HL-60 (cell line): Measurements from ENCODE around the gene FBXO8.

Experiments used
- DNase-seq, 2 experiments: peaks; one replicate each; pipeline ENCODE4 v3.0.0-alpha.2; 2010 to 2020; ENCODE audit warnings: low read depth in 1 of 2, low spot score in 1 of 2
- H3K27ac ChIP-seq: fragments of 250-450 bp; sonication (Bioruptor Pico); replicated peaks from 2 replicates; pipeline ENCODE4 v1.5.1; 2020; ENCODE audit warnings: mild to moderate bottlenecking, moderate library complexity
- H3K27me3 ChIP-seq: fragments of 250-450 bp; sonication (Bioruptor Pico); 2 replicates; pipeline ENCODE4 v1.5.1; 2021; ENCODE audit warnings: mild to moderate bottlenecking, moderate library complexity; ENCODE audit not compliant: insufficient read depth, poor library complexity, severe bottlenecking
- H3K4me3 ChIP-seq: replicated peaks from 2 replicates; pipeline ENCODE4 v1.5.1; 2011; ENCODE audit warnings: mild to moderate bottlenecking, control low read depth, low read length; ENCODE audit not compliant: insufficient read depth
- CTCF ChIP-seq: IDR thresholded peaks from one replicate; pipeline ENCODE4 v1.5.1; 2011; ENCODE audit warnings: low read length, control low read depth, inconsistent platforms; ENCODE audit not compliant: insufficient read depth
- GABPA ChIP-seq: IDR thresholded peaks from 2 replicates; pipeline ENCODE4 v1.6.1; 2012; ENCODE audit warnings: low read depth
- POLR2AphosphoS5 ChIP-seq: IDR thresholded peaks from 2 replicates; pipeline ENCODE4 v1.6.1; 2012; ENCODE audit warnings: low read depth
- SPI1 ChIP-seq: IDR thresholded peaks from 2 replicates; pipeline ENCODE4 v1.6.1; 2012; ENCODE audit warnings: low read depth, mild to moderate bottlenecking, borderline replicate concordance
- long read RNA-seq: library from polyadenylated mRNA; unstranded; transcript quantifications from one replicate; pipeline ENCODE4 v2.0.0, GENCODE V29; 2020
- TF ChIP-seq, protein P1 (sequence below): IDR thresholded peaks from 2 replicates; pipeline ENCODE4 v1.6.1; 2012; ENCODE audit warnings: low read depth; ENCODE audit not compliant: insufficient replicate concordance

FBXO8 gene, protein sequence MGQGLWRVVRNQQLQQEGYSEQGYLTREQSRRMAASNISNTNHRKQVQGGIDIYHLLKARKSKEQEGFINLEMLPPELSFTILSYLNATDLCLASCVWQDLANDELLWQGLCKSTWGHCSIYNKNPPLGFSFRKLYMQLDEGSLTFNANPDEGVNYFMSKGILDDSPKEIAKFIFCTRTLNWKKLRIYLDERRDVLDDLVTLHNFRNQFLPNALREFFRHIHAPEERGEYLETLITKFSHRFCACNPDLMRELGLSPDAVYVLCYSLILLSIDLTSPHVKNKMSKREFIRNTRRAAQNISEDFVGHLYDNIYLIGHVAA
- long read RNA-seq, transcript FBXO8-201 (6 exons, 2,577 nt), result major isoform, 54 of 56 reads
- long read RNA-seq, partial matches to known transcripts, result 0 of 56 reads
- long read RNA-seq, other reads (novel, unspliced or antisense), result 2 of 56 reads

DNA sequence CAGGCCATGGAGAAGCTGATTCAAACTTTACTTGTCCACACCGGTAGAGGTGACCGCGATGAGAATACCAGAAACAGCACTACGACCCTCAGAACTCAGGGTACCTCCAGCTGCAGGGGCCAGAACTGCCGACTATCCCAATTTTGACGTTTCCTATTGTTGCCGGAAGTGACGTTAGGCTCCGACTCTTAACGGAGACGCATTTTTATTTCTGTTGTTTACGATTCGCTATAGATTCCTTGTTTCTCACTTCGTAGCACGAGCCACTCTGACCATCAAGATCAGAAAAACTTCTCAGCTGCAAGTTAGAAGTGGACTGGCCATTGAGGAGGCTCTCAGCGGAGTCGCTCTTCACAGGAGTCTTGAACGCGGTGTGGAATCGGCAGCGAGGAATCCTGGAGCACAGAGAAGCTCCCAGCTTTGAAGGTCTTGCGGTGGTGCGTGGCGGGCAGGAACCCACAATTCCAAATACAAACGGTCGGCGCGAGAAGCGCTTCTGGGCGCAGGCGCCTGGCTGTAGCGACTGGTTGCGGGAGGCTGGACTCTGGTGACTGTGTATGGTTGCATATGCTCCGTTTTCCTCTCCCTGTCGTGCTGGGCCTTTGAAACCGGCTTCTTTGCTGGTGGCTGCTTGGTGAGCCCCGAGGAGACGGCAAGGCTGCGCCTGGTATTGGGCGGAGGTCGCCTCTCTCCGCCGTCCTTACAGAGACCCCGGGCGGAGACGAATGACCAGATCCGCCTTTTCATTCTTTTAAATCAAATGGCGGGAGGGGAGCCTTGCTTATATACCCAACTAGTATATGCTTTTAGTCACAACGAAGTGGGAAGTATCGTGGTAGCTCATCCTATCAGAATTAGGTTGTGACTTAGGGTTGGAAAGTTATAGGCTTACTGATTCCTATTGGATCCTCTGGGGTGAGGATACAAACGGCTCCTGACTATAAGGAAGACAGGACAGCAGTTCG, at the start of gene FBXO8, which contains the start of gene CEP44:
TSS of gene FBXO8 (minus strand) at position 161 of the 965 bp plus-strand sequence. CDS start 20,575 bp downstream, outside the sequence.
TSS of gene CEP44 (plus strand) at position 405 of the 965 bp plus-strand sequence. CDS start 15,211 bp downstream, outside the sequence.
- H3K27ac ChIP-seq, result peak within 1 kb of the TSS; percentile 99

GRCh38 chr4:174332741-174333493, 49.5 kb upstream of the FBXO8 start:
- no peak for DNase-seq
- no peak overlapping the region for H3K27ac ChIP-seq
- no peaks in the 10 kb centered on the region for H3K27me3 ChIP-seq
- H3K4me3 ChIP-seq, result no peak overlapping the region
- TF ChIP-seq, protein P1, sequence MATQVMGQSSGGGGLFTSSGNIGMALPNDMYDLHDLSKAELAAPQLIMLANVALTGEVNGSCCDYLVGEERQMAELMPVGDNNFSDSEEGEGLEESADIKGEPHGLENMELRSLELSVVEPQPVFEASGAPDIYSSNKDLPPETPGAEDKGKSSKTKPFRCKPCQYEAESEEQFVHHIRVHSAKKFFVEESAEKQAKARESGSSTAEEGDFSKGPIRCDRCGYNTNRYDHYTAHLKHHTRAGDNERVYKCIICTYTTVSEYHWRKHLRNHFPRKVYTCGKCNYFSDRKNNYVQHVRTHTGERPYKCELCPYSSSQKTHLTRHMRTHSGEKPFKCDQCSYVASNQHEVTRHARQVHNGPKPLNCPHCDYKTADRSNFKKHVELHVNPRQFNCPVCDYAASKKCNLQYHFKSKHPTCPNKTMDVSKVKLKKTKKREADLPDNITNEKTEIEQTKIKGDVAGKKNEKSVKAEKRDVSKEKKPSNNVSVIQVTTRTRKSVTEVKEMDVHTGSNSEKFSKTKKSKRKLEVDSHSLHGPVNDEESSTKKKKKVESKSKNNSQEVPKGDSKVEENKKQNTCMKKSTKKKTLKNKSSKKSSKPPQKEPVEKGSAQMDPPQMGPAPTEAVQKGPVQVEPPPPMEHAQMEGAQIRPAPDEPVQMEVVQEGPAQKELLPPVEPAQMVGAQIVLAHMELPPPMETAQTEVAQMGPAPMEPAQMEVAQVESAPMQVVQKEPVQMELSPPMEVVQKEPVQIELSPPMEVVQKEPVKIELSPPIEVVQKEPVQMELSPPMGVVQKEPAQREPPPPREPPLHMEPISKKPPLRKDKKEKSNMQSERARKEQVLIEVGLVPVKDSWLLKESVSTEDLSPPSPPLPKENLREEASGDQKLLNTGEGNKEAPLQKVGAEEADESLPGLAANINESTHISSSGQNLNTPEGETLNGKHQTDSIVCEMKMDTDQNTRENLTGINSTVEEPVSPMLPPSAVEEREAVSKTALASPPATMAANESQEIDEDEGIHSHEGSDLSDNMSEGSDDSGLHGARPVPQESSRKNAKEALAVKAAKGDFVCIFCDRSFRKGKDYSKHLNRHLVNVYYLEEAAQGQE, result no peak
- TF ChIP-seq GABPA (no peak), POLR2AphosphoS5 (no peak), SPI1 (no peak), CTCF (no peak)

More for the DNA sequence above, at the start of gene FBXO8, which contains the start of gene CEP44:
- DNase-seq, result peak; percentile 40 to 78
- TF ChIP-seq, protein P1, result peak; percentile 61
- TF ChIP-seq CTCF (no peak), GABPA (peak; percentile 87), POLR2AphosphoS5 (peak; percentile 88), SPI1 (no peak)
- Histone ChIP-seq H3K4me3 (peak within 1 kb of the TSS; percentile 75), H3K27me3 (no peaks in the 10 kb centered on the region)

DNA sequence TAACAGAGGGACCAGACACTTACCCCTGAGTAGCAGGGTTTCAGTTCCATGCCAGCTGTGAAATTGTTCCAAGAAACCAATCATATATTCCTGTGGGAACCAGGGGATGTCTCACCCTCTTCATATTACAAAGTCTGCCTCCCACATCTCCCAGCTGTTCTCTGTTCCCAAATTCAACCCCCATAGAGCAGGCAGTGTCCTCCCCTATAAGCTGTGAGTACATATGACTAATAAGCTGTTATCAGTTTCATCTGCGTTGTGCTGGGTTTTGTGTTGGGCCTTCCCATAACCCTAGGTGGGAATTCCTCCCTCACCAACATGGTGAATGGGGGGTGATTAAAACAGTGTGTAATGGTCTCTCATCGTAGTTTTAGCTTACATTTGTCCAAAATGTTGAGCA, 41.3 kb upstream of the FBXO8 start:
- H3K27me3 ChIP-seq, result no peaks in the 10 kb centered on the region
- H3K4me3 ChIP-seq, result no peak overlapping the region
- TF ChIP-seq POLR2AphosphoS5, result no peak
- TF ChIP-seq SPI1, result no peak
- no peak for TF ChIP-seq CTCF
- TF ChIP-seq, protein P1, result no peak
- no peak for TF ChIP-seq GABPA
- DNase-seq, result no peak
- no peak overlapping the region for H3K27ac ChIP-seq
